Measurements from ENCODE around the gene UGT2A3.

- TF ChIP-seq CTCF (IDR thresholded peaks at IDR 0.05; ENCODE audit: low read depth, low read length, missing input control) (no peak), REST (IDR thresholded peaks at IDR 0.05) (no peak)
These were observed 46.0 kb downstream of the UGT2A3 start for GRCh38 chr4:68905598-68905938.
